Endothelial cell of hepatic sinusoid (primary cell): Measurements from ENCODE around the gene MUC5B.
"Not testable (repeated sequence)": the region's sequence is repeated elsewhere in the genome, so short reads cannot be mapped to it uniquely, and the experiment has no call there.

Source experiments
- in situ Hi-C: cut with HindIII; loops from 2 replicates; pipeline ENCODE4 v1.10.0; 2017; ENCODE audit warnings: low sequenced_read_pairs

Gene MUC5B

DNA sequence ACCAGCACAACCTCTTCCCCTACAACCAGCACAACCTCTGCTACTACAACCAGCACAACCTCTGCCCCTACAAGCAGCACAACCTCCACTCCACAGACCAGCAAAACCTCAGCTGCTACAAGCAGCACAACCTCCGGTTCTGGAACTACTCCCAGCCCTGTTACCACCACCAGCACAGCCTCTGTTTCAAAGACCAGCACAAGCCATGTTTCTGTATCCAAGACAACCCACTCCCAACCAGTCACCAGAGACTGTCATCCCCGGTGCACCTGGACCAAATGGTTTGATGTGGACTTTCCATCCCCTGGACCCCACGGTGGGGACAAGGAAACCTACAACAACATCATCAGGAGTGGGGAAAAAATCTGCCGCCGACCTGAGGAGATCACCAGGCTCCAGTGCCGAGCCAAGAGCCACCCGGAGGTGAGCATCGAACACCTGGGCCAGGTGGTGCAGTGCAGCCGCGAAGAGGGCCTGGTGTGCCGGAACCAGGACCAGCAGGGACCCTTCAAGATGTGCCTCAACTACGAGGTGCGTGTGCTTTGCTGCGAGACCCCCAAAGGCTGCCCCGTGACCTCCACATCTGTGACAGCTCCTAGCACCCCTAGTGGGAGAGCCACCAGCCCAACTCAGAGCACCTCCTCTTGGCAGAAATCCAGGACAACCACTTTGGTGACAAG is 34.3 kb upstream of the MUC5B start:
- in situ Hi-C loops: not testable (repeated sequence)

DNA sequence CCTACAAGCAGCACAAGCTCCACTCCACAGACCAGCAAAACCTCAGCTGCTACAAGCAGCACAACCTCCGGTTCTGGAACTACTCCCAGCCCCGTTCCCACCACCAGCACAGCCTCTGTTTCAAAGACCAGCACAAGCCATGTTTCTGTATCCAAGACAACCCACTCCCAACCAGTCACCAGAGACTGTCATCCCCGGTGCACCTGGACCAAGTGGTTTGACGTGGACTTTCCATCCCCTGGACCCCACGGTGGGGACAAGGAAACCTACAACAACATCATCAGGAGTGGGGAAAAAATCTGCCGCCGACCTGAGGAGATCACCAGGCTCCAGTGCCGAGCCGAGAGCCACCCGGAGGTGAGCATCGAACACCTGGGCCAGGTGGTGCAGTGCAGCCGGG is 33.0 kb upstream of the MUC5B start:
- in situ Hi-C loops: not testable (repeated sequence)

DNA sequence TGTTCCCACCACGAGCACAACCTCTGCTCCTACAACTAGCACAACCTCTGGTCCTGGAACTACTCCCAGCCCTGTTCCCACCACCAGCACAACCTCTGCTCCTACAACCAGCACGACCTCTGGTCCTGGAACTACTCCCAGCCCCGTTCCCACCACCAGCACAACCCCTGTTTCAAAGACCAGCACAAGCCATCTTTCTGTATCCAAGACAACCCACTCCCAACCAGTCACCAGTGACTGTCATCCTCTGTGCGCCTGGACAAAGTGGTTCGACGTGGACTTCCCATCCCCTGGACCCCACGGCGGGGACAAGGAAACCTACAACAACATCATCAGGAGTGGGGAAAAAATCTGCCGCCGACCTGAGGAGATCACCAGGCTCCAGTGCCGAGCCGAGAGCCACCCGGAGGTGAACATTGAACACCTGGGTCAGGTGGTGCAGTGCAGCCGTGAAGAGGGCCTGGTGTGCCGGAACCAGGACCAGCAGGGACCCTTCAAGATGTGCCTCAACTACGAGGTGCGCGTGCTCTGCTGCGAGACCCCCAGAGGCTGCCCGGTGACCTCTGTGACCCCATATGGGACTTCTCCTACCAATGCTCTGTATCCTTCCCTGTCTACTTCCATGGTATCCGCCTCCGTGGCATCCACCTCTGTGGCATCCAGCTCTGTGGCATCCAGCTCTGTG is 30.9 kb upstream of the MUC5B start:
- in situ Hi-C loops: not testable (repeated sequence)

DNA sequence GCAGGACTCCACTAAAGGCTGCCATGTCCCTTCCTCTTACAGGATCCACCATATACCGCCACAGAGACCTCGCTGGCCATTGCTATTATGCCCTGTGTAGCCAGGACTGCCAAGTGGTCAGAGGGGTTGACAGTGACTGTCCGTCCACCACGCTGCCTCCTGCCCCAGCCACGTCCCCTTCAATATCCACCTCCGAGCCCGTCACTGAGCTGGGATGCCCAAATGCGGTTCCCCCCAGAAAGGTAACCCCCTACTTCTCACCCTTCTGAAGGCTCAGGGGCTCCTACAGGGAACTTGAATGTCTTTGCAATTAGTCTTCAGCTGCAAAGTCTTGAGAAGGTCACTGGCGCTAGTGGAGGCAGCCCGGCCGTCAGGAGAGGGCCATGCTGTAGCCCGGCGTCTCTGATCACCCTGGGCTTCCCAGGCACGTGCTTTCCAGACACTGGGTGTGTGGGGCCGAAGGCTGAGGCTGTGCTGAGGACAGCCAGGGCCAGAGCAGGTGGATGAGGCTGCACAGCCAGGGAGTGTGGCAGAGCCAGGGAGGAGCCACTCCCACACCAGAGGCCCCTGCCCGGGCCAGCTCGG is 30.0 kb upstream of the MUC5B start:
- in situ Hi-C loops: no loop called here

DNA sequence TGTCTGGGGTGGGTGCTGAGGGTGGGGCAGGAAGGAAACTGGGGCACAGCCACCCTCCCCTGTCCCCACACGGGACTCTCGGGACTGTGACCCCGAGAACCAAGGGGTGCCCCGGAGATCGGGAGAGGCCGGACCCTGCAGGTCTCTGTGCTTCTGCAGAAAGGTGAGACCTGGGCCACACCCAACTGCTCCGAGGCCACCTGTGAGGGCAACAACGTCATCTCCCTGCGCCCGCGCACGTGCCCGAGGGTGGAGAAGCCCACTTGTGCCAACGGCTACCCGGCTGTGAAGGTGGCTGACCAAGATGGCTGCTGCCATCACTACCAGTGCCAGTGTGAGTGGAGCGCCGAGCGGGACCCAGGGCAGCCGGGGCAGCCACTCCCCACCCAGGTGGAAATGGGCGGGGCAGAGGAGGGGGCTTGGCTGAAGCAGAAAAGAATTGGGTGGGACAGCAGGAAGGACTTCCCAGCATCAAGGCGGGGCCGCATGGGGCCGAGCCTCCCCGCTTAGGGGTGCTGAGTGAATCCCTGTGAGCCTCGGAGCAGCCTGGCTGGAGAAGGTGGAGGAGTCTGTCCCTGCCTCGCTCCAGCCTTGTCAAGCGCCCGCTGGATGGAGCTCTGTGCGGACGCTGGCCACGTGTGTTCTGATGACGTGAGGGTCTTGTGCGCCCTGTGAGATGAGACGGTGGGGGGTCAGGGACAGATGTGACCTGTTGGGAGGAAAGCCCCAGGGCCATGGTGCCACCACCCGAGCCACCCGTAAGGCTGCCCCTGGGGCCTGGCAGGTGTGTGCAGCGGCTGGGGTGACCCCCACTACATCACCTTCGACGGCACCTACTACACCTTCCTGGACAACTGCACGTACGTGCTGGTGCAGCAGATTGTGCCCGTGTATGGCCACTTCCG is 29.3 kb upstream of the MUC5B start:
- in situ Hi-C loops: no loop called here

DNA sequence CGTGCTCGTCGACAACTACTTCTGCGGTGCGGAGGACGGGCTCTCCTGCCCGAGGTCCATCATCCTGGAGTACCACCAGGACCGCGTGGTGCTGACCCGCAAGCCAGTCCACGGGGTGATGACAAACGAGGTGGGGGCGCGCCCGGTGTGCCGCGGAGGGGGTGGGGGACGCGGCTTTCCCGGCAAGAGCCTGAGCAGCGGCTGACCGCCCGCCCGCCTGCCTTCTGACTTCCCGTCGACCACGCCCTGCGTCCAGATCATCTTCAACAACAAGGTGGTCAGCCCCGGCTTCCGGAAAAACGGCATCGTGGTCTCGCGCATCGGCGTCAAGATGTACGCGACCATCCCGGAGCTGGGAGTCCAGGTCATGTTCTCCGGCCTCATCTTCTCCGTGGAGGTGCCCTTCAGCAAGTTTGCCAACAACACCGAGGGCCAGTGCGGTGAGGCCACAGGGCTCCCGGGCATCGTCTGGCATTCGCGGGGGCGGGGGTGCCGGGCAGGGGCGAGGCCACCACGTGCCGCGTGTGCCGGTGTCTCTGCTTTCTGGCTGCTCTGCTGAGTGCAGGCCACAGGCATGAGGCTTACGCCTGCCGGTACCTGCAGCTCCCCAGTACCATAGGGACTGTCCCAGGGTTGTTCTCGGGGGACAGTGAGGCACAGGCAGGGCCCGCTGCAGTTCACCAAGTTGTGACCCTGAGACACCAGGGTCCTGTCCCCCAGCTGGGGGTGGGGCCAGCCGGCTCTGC is 28.5 kb upstream of the MUC5B start:
- in situ Hi-C loops: no loop called here

DNA sequence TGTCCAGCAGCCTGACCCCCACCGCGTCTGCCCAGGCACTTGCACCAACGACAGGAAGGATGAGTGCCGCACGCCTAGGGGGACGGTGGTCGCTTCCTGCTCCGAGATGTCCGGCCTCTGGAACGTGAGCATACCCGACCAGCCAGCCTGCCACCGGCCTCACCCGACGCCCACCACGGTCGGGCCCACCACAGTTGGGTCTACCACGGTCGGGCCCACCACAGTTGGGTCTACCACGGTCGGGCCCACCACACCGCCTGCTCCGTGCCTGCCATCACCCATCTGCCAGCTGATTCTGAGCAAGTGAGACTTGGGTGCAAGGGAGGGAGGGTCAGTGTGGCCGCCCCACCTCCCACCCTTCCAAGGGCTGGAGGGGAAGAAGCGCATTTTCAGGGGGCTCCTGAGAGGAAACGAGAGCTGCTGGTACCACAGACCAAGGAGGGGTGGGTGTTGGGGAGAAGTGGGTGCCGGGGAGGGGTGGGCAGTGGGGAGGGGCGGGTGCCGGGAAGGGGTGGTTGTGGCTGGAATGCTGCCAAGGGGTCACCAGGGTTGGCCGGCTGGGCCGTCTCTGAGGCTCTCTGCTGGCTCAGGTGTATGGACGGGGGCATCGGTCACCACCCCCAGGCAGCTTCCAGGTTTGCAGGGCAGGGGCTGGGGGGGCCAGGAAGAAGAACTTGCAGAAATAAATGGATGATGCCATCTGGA is 27.7 kb upstream of the MUC5B start:
- in situ Hi-C loops: no loop called here

DNA sequence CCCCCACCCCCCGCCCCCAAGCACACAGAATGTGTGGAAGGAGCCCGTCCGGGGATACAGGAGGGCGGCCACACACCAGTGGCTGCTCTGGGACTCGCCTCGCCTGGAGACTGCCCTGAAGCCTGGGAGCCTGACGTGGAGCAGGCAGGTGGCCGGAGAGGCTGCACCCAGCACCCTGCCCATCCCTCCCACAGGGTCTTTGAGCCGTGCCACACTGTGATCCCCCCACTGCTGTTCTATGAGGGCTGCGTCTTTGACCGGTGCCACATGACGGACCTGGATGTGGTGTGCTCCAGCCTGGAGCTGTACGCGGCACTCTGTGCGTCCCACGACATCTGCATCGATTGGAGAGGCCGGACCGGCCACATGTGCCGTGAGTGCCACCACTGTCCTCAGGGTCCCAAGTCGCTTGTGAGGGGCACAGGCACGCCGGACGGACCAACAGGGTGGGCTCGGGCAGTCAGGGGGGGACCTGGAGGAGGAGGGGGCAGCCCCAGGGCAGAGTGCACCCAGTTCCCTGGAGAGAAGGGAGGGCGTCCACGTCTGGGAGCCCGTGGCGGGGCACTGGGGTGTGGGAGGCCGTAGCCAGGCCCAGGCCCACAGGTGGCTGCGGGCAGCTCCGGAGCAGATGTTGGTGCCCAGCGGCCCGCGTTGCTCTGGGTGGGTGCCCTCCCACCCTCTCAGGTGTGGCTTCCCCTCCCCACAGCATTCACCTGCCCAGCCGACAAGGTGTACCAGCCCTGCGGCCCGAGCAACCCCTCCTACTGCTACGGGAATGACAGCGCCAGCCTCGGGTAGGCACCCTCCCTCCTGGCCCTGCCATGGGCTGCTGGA is 27.0 kb upstream of the MUC5B start:
- in situ Hi-C loops: no loop called here

DNA sequence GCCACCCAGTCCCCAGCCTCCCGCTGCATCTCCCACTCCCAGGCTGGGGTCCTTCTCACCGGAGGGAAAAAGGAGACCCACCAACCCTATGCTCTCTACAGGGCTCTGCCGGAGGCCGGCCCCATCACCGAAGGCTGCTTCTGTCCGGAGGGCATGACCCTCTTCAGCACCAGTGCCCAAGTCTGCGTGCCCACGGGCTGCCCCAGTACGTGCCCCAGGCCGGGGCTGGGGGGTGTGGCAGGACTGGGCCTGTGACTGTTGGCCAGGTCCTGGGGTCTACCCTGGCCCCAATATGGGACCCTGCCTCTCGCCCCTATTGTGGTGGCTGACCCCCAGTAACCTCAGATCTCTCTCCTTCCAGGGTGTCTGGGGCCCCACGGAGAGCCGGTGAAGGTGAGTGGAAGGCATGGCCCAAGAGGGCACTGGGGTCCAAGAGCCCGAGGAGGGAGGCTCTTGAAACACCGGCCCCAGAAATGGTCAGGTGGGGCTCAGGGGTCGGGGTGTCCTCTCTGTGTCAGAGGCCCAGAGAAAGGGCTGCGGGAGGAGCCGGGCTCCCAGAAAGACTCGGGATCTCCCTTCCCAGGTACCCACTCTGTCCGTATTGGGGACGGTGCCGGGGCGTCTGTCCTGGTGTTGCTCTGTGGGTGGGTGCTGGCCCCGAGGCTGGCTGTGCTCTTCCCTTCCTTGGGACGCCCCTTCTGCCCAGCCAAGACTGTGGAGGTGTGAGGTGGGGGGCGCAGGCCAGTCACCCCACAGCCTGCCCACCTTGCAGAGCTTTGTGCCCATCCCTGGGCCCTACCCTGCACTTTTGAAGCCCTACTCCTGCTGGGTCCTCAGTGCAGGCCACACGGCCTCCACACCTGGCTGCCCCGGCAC is 26.1 kb upstream of the MUC5B start:
- in situ Hi-C loops: no loop called here

DNA sequence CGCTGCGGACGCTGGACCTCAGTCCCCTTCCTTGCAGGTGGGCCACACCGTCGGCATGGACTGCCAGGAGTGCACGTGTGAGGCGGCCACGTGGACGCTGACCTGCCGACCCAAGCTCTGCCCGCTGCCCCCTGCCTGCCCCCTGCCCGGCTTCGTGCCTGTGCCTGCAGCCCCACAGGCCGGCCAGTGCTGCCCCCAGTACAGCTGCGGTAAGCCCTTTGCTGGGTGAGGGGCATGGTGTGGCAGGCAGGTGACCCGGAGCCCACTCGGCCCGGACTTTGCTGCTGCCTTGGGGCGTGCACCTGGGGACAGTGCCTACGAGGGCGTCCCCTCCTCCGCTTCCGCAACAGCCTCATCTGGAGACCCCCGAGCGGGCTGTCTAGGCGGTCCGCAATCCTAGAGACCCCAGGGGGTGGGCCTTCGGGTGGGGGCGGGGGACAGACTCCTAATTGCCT is 25.4 kb upstream of the MUC5B start:
- in situ Hi-C loops: no loop called here

DNA sequence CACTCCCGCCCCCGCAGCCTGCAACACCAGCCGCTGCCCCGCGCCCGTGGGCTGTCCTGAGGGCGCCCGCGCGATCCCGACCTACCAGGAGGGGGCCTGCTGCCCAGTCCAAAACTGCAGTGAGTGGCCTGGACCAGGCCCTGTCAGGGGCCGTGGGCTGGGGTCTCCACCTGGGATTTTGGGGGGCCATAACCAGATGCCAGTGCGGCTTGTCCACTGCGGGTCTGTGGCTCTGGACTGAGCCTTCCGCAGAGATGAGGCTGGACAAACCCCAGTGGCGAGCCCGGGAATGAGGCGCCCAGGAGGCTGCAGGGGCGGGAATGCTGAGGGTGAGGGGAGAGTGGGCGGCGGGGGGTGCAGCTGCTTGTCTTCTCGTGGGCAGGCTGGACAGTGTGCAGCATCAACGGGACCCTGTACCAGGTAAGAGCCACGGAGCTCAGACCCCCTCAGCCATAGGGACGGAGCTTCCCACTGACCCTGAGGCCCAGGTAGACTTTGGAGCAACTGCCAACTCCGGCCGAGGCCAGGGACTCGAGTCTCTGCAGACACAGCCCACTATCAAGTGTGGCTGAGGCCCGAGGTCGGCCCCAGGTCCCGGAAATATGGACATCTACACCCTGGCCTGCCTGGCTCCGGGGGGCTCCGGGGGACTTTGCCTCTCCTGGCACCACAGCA is 24.8 kb upstream of the MUC5B start:
- in situ Hi-C loops: no loop called here

DNA sequence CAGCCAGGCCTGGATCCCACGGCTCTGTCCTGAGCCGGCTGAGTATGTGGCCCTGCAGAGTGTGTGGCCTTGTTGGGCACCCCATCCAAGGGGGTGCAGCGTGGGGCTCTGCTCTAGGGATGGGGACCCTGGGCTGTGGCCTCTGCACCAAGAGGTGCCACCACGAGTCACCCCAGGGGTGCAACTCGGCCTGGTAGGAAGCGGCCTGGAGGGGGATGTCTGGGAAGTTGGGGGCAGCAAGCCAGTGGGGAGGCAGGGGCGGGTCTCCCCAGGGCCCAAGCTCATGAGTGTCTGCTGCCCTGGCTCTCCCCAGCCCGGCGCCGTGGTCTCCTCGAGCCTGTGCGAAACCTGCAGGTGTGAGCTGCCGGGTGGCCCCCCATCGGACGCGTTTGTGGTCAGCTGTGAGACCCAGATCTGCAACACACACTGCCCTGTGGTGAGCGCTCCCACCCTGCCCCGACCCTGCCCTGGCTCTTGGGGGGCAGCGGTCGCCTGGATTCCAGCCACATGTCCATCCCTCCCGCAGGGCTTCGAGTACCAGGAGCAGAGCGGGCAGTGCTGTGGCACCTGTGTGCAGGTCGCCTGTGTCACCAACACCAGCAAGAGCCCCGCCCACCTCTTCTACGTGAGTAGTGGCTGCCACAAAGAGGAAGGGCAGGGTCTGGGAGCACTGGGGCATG is 24.2 kb upstream of the MUC5B start:
- in situ Hi-C loops: no loop called here

DNA sequence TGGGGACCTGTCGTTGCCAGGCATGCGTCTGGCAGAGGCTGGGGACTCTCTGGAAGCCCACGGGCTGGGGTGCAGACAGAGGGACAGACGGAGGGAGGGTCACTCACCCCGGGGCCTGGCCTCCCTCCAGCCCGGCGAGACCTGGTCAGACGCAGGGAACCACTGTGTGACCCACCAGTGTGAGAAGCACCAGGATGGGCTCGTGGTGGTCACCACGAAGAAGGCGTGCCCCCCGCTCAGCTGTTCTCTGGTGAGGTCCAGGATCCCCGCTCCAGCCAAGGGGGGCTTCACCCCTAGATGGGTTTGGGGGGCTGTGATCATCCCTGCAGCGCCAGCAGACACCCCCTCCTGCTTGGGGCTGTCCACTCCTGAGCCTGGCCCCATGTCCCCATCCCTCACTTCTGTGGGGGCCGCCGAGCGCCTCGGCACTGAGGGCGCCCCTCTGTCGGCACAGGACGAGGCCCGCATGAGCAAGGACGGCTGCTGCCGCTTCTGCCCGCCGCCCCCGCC is 23.6 kb upstream of the MUC5B start:
- in situ Hi-C loops: no loop called here

DNA sequence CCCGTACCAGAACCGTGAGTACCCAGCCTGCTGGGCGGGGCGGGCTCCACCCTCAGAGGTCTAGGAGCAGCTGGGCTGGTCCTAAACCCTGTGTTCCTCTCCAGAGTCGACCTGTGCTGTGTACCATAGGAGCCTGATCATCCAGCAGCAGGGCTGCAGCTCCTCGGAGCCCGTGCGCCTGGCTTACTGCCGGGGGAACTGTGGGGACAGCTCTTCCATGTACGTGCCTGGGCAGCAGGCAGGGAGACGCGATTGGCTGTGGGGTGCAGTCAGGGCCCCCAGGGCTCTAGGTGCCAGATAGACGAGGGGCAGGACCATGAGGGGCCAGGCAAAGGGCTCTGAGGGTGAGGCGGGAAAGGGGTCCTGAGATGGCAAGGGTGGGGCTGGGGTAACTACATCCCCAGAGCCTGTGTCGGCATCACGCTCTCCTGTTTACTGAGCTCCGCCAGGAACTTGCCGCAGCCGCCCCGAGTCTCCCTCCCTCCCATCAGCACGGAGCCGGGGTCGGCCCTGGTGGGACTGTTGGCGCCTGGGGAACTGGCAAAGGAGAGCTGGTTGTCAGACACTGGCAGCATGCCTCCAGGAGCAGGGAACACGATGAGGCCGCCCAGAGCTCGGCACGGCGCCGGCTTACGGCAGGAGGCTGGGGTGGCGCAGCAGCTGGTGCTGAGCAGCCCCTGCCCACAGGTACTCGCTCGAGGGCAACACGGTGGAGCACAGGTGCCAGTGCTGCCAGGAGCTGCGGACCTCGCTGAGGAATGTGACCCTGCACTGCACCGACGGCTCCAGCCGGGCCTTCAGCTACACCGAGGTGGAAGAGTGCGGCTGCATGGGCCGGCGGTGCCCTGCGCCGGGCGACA is 22.9 kb upstream of the MUC5B start:
- in situ Hi-C loops: loop anchor here (25.0 kb wide), 1 partner anchor 138 kb away; the partner anchor contains the start of gene MUC2

DNA sequence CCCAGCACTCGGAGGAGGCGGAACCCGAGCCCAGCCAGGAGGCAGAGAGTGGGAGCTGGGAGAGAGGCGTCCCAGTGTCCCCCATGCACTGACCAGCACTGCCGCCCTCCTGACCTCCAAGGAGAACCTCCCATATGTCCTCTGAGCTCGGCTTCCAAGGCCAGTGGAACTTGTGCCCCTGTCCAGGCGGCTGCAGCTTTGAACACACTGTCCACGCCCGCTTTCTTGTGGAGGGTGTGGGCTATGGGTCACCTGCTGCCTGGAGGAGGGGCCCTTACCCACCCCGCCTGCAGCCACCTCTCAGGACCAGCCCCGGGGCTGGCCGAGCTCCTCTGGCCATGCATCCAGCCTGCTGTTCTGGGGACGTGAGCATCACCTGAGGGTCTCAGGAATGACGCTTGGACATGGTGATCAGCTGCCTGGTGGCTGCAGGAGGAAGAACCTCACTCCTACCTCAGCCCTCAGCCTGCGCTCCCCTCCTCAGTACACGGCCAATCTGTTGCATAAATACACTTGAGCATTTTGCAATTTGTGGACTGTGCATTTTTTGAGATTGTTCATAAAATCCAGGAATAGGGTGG is 22.2 kb upstream of the MUC5B start:
- in situ Hi-C loops: loop anchor here (25.0 kb wide), 1 partner anchor 138 kb away; the partner anchor contains the start of gene MUC2
